Lung (tissue), 12 donors: ENCODE measurements around the gene DGKB. TPM values are rescaled to one million over a fixed set of nuclear protein-coding genes. Genes with fewer than 3 reads are reported as not detected.
A peak's percentile ranks its signal among the peaks of the same experiment; 100 is the strongest.

Experiments
- ATAC-seq: fragments of 200-7000 bp; cut with Tn5 transposase; one replicate; pipeline ENCODE4 v1.9.1; 2020; ENCODE audit warnings: moderate number of reproducible peaks; ENCODE audit not compliant: insufficient read depth, low FRiP score
- DNase-seq, 3 donors: peaks; one replicate each; pipeline ENCODE4 v3.0.0-alpha.2; 2013 to 2017
- H3K27ac ChIP-seq, 2 donors: one replicate each; pipeline ENCODE4 v1.5.1; 2013; ENCODE audit warnings: mild to moderate bottlenecking in 2 of 2, moderate library complexity in 2 of 2, control low read depth in 1 of 2, inconsistent platforms in 1 of 2, low read depth in 1 of 2, low read length in 1 of 2
- H3K27me3 ChIP-seq, 3 donors: one replicate each; pipeline ENCODE4 v1.5.1; 2013; ENCODE audit warnings: low read length in 2 of 3; ENCODE audit not compliant: control insufficient read depth in 3 of 3, insufficient read depth in 3 of 3
- H3K36me3 ChIP-seq, 4 donors: one replicate each; pipeline ENCODE4 v1.5.1; 2013; ENCODE audit warnings: low read length in 4 of 4, mild to moderate bottlenecking in 1 of 4, moderate library complexity in 1 of 4; ENCODE audit not compliant: control insufficient read depth in 4 of 4, insufficient read depth in 4 of 4
- H3K4me1 ChIP-seq, 5 donors: one replicate each; pipeline ENCODE4 v1.5.1; 2013; ENCODE audit warnings: low read length in 5 of 5, mild to moderate bottlenecking in 2 of 5, moderate library complexity in 1 of 5; ENCODE audit not compliant: control insufficient read depth in 5 of 5, insufficient read depth in 5 of 5
- H3K4me3 ChIP-seq: one replicate; pipeline ENCODE4 v1.5.1; 2013; ENCODE audit warnings: mild to moderate bottlenecking, control low read depth, moderate library complexity
- H3K9ac ChIP-seq, 2 donors: one replicate each; pipeline ENCODE4 v1.5.1; 2013; ENCODE audit warnings: low read length in 2 of 2, control low read depth in 1 of 2; ENCODE audit not compliant: insufficient read depth in 1 of 2
- H3K9me3 ChIP-seq, 4 donors: one replicate each; pipeline ENCODE4 v1.5.1; 2013; ENCODE audit warnings: low read length in 3 of 4, mild to moderate bottlenecking in 1 of 4, moderate library complexity in 1 of 4; ENCODE audit not compliant: control insufficient read depth in 4 of 4, insufficient read depth in 3 of 4
- CTCF ChIP-seq: IDR thresholded peaks from 2 replicates; pipeline ENCODE4 v1.5.1; 2012; ENCODE audit warnings: mild to moderate bottlenecking; ENCODE audit errors: control extremely low read depth, extremely low read depth
- WGBS, 2 donors: extraction: QIAGEN DNeasy Blood & Tissue Kit; methylation state at CpG; one replicate each; pipeline ENCODE4 v1.1.7; 2013; 5-methylcytosine and 5-hydroxymethylcytosine counted together
- polyA plus RNA-seq, 2 donors: library from polyadenylated mRNA; stranded (reverse); fragments of 200-250 nt; gene quantifications; one replicate each; pipeline ENCODE4 v1.2.1, GENCODE V29; 2013
- total RNA-seq, 2 donors: library from RNA; depleted of rRNA in 1 of 2; stranded (reverse); fragments of >200 nt in 1 of 2; gene quantifications; one replicate each; pipeline ENCODE4 v1.2.1, GENCODE V29; 2014 to 2021
- donor health status: control.
- donor health status: control.
- donor health status: Bipolar disorder and iron deficiency.
- donor health status: healthy.
- donor health status: DM: yes; HTN: yes; CAD: no.

Gene DGKB
- total and polyA plus RNA-seq, 4 donors: under 0.01 to 0.57 (median 0.06) TPM; not detected in 1

DNA sequence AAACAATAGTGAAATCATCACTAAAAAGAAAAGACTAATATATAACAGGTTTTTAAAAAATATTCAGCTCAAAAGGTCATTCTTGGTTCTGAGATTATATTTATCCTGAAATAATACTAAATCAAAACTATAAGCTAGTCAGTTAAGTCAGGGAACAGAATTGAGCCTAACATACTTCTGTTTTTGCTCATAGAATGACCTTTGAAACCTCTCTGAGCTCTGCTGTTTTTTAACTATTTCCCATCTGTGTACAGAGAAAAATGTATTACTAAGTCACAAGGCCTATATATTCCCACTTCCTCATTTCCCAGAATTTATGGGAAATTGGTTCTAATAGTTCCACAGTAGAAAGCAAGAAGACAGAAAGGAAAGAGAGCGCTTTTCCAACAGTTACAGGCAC lies 566.3 kb downstream of the DGKB start:
- TF ChIP-seq CTCF: no peak
- DNase-seq (no peak), ATAC-seq (no peak)
- WGBS, 2 donors: 89 to 100% methylated on average over 1 of the region's 1 CpG
- Histone ChIP-seq H3K9me3 (peaks cover 0 to 3% (median 0%) of the 10 kb centered on the region in 4 donors), H3K36me3 (no peaks in the 10 kb centered on the region), H3K9ac (no peak overlapping the region), H3K4me1 (peaks cover 0 to 15% (median 2%) of the 10 kb centered on the region in 5 donors), H3K27ac (no peak overlapping the region), H3K4me3 (no peak overlapping the region), H3K27me3 (no peaks in the 10 kb centered on the region)

DNA sequence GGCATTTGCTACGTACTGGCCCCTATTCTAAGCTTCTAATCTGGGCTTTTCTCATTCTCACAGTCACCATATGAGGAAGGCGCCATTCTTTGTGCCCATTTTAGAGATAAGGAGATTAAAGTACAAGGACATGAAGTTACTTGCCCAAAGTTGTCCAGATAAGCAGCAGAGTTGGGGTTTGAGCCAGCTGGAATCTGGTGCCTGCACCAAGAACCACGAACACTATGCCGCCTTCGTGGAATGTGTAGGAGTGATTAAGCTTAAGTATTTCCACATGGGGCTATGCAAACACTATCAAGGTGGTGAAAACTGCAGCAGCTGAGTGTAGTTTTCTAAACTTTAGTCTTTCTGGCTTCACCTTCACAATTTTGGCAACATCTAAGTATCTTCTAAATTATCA lies 570.4 kb downstream of the DGKB start:
- Histone ChIP-seq H3K4me1 (peaks cover 0 to 2% (median 0%) of the 10 kb centered on the region in 5 donors), H3K9ac (no peak overlapping the region), H3K4me3 (no peak overlapping the region), H3K27ac (peak overlapping the region in 1 of 2 donors; percentile 33), H3K36me3 (no peaks in the 10 kb centered on the region), H3K9me3 (peaks cover 0 to 3% (median 0%) of the 10 kb centered on the region in 4 donors), H3K27me3 (no peaks in the 10 kb centered on the region)
- DNase-seq: peak in 2 of 3 donors; percentile 12 to 26
- no peak for TF ChIP-seq CTCF
- WGBS, 2 donors: 67 to 86% methylated on average over 5 of the region's 5 CpGs
- ATAC-seq: no peak

- no peak for TF ChIP-seq CTCF
- Histone ChIP-seq H3K4me3 (no peak overlapping the region), H3K4me1 (no peaks in the 10 kb centered on the region), H3K36me3 (no peaks in the 10 kb centered on the region), H3K9ac (no peak overlapping the region), H3K27ac (no peak overlapping the region), H3K9me3 (peaks cover 0 to 4% (median 0%) of the 10 kb centered on the region in 4 donors), H3K27me3 (no peaks in the 10 kb centered on the region)
- no peak for ATAC-seq
- WGBS, 2 donors: 47 to 52% methylated on average over 3 of the region's 3 CpGs
- DNase-seq: no peak
Observed at GRCh38 chr7:14324767-14325166, 577.8 kb downstream of the DGKB start.

DNA sequence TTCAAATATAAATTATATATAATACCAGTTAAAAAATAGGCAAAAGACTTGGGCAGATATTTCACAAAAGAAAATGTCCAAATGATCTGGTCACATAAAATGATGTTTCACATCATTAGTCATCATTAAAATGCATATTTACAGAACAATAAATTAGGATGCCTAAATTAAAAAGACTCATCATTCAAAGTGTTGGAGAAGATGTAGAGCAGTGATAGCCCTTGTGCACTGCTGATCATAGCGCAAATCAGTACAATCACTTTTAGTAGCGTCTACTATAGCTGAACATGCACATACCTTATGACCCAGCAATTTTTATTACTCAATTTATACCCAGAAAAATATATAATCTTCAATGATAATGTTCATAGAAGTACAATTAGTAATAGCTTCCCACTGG lies 579.8 kb downstream of the DGKB start:
- Histone ChIP-seq H3K9me3 (peaks cover 0 to 4% (median 0%) of the 10 kb centered on the region in 4 donors), H3K27ac (no peak overlapping the region), H3K9ac (no peak overlapping the region), H3K27me3 (no peaks in the 10 kb centered on the region), H3K4me1 (no peaks in the 10 kb centered on the region), H3K4me3 (no peak overlapping the region), H3K36me3 (no peaks in the 10 kb centered on the region)
- 92 to 96% methylated on average over 2 of the region's 2 CpGs for WGBS, 2 donors
- no peak for DNase-seq
- TF ChIP-seq CTCF: no peak
- ATAC-seq: no peak
